Transverse colon (tissue), 3 donors: ENCODE measurements around the gene ADAMTS6.

Experiments used
- POLR2A ChIP-seq: fragments of 450-650 bp; IDR thresholded peaks from one replicate; pipeline ENCODE4 v1.6.1; 2016; ENCODE audit warnings: antibody characterized with exemption, mild to moderate bottlenecking, moderate library complexity
- TF ChIP-seq, protein P1 (sequence below), 5 experiments: fragments of 200-600 bp in 3 of 5; fragments of 450-650 bp in 2 of 5; sonication (generic) in 3 of 5; IDR thresholded peaks; 1 replicate in 2 of 5; 2 replicates in 3 of 5; pipeline ENCODE4 v1.5.1; 2016 to 2017; ENCODE audit warnings: antibody characterized with exemption in 5 of 5, inconsistent platforms in 3 of 5, mild to moderate bottlenecking in 2 of 5, moderate library complexity in 1 of 5

DNA sequence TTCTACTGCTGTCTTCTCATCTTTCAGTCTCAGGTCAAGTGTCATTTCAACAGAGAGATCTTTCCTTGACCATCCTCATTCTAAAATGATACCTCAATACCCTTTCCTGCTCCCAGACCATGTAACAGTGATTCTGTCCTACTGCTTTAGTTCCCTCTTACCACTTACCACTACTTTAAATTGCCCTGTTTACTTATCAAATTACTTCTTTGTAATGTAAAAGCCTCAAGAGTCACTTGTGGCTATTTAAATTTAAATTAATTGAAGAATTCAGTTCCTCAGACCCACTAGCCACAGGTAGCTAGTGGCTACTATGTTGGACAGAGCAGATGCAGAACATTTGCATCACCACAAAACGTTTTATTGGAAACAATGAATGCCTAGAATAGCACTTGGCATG, 217.3 kb downstream of the ADAMTS6 start:
- TF ChIP-seq POLR2A: no peak
- TF ChIP-seq, protein P1, sequence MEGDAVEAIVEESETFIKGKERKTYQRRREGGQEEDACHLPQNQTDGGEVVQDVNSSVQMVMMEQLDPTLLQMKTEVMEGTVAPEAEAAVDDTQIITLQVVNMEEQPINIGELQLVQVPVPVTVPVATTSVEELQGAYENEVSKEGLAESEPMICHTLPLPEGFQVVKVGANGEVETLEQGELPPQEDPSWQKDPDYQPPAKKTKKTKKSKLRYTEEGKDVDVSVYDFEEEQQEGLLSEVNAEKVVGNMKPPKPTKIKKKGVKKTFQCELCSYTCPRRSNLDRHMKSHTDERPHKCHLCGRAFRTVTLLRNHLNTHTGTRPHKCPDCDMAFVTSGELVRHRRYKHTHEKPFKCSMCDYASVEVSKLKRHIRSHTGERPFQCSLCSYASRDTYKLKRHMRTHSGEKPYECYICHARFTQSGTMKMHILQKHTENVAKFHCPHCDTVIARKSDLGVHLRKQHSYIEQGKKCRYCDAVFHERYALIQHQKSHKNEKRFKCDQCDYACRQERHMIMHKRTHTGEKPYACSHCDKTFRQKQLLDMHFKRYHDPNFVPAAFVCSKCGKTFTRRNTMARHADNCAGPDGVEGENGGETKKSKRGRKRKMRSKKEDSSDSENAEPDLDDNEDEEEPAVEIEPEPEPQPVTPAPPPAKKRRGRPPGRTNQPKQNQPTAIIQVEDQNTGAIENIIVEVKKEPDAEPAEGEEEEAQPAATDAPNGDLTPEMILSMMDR (IDR thresholded peaks at IDR 0.05): no peak
